22Rv1 (cell line): Measurements from ENCODE around the gene THRB.

Experiments used
- CTCF ChIP-seq: fragments of 450-650 bp; IDR thresholded peaks from 2 replicates; pipeline ENCODE4 v1.5.1; 2017; ENCODE audit warnings: mild to moderate bottlenecking
- ZFX ChIP-seq: fragments of 450-650 bp; IDR thresholded peaks from 2 replicates; pipeline ENCODE4 v1.6.1; 2017; ENCODE audit warnings: antibody characterized with exemption, borderline replicate concordance

GRCh38 chr3:24520101-24520495 lies 25.4 kb upstream of the THRB start:
- TF ChIP-seq CTCF, result no peak
- TF ChIP-seq ZFX, result no peak
